ENCODE measurements around the gene RND3. TPM values are rescaled to one million over a fixed set of nuclear protein-coding genes. Genes with fewer than 3 reads are reported as not detected.

The RND3 gene
- polyA plus RNA-seq, 2 of the 4 experiments (the other 2 are of a cell fraction), result 56.8 to 137 TPM

DNA sequence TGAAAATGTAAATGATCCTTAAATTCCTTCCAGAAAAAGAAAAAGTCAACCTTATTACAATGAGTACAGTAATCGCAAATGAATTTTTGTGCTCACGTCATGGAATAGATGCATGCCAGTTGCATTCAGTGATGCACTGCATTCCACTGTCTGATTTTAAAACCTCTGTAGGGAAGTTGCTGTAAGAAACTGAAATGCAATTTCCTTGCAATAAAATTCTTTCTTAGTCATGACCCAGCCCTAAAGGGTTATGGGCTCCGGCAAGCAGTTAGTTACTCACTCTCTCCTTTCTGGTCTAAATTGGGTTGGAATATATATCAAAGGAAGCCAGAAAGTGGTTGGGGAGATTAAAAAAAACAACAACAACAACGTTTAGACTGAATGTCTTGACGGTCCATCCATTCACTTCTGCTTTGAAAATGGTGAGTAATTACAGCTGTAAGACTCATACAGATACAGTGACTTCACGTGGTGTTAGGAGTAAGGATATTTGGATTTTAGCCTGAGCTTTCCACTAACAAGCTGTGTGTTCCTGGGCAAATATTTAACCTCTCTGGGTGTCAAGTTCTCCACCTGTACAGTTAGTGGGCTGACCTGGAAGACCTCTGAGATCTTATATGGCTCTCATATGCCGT lies 8.6 kb upstream of the RND3 start (continued):
- TF ChIP-seq RNF2 (IDR thresholded peaks at IDR 0.05; ENCODE audit: borderline replicate concordance, low read depth) (no peak), HOXB5 (CRISPR knock-in tag; IDR thresholded peaks at IDR 0.05) (no peak), MYC (IDR thresholded peaks at IDR 0.05; ENCODE audit: borderline replicate concordance, low read length) (no peak), GATA3 (IDR thresholded peaks at IDR 0.05; ENCODE audit: borderline replicate concordance) (peak; percentile 72; the same call in 1 of the 2 replicates), CHD2 (IDR thresholded peaks at IDR 0.05; ENCODE audit: low read length, partially characterized antibody) (no peak), POLR2AphosphoS2 (conservative IDR thresholded peaks at IDR 0.05; ENCODE audit: low read length) (no peak), EHMT2 (IDR thresholded peaks at IDR 0.05; ENCODE audit: low read depth) (no peak), HOXB13 (CRISPR knock-in tag; IDR thresholded peaks at IDR 0.05; ENCODE audit: low read depth) (no peak), RFX5 (IDR thresholded peaks at IDR 0.05) (no peak), RARB (CRISPR knock-in tag; IDR thresholded peaks at IDR 0.05) (no peak), ZFP36 (IDR thresholded peaks at IDR 0.05; ENCODE audit: borderline replicate concordance, partially characterized antibody) (no peak), ZC3H11A (IDR thresholded peaks at IDR 0.05) (no peak), FOSL2 (IDR thresholded peaks at IDR 0.05) (peak; percentile 66), FOSL2 (CRISPR knock-in tag; IDR thresholded peaks at IDR 0.05) (peak; percentile 85), MAFK (IDR thresholded peaks at IDR 0.05; ENCODE audit: partially characterized antibody) (peak; percentile 27), HDAC2 (IDR thresholded peaks at IDR 0.05) (no peak), KDM1A (IDR thresholded peaks at IDR 0.05; ENCODE audit: low read depth) (no peak), MAZ (IDR thresholded peaks at IDR 0.05; ENCODE audit: borderline replicate concordance, low read depth, low read length) (no peak), ZNF302 (CRISPR knock-in tag; IDR thresholded peaks at IDR 0.05) (no peak), CBX8 (IDR thresholded peaks at IDR 0.05) (no peak), SREBF2 (IDR thresholded peaks at IDR 0.05) (no peak), HOXA7 (CRISPR knock-in tag; IDR thresholded peaks at IDR 0.05) (no peak), JUN (IDR thresholded peaks at IDR 0.05) (peak; percentile 86 to 94; a peak in 4 of 5 replicates), HEYL (CRISPR knock-in tag; IDR thresholded peaks at IDR 0.05) (no peak), CEBPB (IDR thresholded peaks at IDR 0.05) (peak; percentile 76), CHD4 (IDR thresholded peaks at IDR 0.05; ENCODE audit: borderline replicate concordance) (no peak)
- TF ChIP-seq, protein P1, sequence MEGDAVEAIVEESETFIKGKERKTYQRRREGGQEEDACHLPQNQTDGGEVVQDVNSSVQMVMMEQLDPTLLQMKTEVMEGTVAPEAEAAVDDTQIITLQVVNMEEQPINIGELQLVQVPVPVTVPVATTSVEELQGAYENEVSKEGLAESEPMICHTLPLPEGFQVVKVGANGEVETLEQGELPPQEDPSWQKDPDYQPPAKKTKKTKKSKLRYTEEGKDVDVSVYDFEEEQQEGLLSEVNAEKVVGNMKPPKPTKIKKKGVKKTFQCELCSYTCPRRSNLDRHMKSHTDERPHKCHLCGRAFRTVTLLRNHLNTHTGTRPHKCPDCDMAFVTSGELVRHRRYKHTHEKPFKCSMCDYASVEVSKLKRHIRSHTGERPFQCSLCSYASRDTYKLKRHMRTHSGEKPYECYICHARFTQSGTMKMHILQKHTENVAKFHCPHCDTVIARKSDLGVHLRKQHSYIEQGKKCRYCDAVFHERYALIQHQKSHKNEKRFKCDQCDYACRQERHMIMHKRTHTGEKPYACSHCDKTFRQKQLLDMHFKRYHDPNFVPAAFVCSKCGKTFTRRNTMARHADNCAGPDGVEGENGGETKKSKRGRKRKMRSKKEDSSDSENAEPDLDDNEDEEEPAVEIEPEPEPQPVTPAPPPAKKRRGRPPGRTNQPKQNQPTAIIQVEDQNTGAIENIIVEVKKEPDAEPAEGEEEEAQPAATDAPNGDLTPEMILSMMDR (IDR thresholded peaks at IDR 0.05), result no peak
- TF ChIP-seq, protein P2, sequence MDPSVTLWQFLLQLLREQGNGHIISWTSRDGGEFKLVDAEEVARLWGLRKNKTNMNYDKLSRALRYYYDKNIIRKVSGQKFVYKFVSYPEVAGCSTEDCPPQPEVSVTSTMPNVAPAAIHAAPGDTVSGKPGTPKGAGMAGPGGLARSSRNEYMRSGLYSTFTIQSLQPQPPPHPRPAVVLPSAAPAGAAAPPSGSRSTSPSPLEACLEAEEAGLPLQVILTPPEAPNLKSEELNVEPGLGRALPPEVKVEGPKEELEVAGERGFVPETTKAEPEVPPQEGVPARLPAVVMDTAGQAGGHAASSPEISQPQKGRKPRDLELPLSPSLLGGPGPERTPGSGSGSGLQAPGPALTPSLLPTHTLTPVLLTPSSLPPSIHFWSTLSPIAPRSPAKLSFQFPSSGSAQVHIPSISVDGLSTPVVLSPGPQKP (IDR thresholded peaks at IDR 0.05; ENCODE audit: low read depth, low read length), result no peak
- TF ChIP-seq, protein P3, sequence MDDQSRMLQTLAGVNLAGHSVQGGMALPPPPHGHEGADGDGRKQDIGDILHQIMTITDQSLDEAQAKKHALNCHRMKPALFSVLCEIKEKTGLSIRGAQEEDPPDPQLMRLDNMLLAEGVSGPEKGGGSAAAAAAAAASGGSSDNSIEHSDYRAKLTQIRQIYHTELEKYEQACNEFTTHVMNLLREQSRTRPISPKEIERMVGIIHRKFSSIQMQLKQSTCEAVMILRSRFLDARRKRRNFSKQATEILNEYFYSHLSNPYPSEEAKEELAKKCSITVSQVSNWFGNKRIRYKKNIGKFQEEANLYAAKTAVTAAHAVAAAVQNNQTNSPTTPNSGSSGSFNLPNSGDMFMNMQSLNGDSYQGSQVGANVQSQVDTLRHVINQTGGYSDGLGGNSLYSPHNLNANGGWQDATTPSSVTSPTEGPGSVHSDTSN (IDR thresholded peaks at IDR 0.05), result no peak; the same call in 1 of the 2 replicates
- TF ChIP-seq, protein P4, sequence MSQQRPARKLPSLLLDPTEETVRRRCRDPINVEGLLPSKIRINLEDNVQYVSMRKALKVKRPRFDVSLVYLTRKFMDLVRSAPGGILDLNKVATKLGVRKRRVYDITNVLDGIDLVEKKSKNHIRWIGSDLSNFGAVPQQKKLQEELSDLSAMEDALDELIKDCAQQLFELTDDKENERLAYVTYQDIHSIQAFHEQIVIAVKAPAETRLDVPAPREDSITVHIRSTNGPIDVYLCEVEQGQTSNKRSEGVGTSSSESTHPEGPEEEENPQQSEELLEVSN (IDR thresholded peaks at IDR 0.05; ENCODE audit: borderline replicate concordance, low read depth), result no peak
